ENCODE measurements around the gene TIMM23. TPM values are rescaled to one million over a fixed set of nuclear protein-coding genes. Genes with fewer than 3 reads are reported as not detected.

TIMM23 gene
- total and polyA plus RNA-seq, 10 of the 15 experiments (the other 5 are each of a cell fraction or from before 2014, with no cell fraction given): 90.0 to 228 (median 120) TPM

GRCh38 chr10:46000538-46000937 lies 28.2 kb downstream of the TIMM23 start:
- ChIA-PET POLR2A (no interaction called here), CTCF (interaction anchor here (2.1 to 2.2 kb wide), 2 partner anchors 10 to 28 kb away, joined by 4 to 5 read pairs; no protein-coding TSS in a partner anchor), SMC1A (ENCODE audit: uncharacterized antibody, unreplicated experiment) (interaction anchor here (0.6 kb wide), 1 partner anchor 72 kb away, joined by 3 read pairs; no protein-coding TSS in a partner anchor), RAD21 (ENCODE audit: unreplicated experiment) (no interaction called here)
- Histone ChIP-seq H3K4me1 (ENCODE audit: control insufficient read depth, insufficient read depth, low read length) (no peaks in the 10 kb centered on the region), H3K4me3 (no peak overlapping the region), H3K36me3 (ENCODE audit: control insufficient read depth in 2 of 2, insufficient read depth in 2 of 2, low read length in 1 of 2) (peaks cover 6 to 18% of the 10 kb centered on the region in 2 experiments; a peak in 2 of 4 replicates), H4K20me1 (ENCODE audit: control insufficient read depth, insufficient read depth) (no peaks in the 10 kb centered on the region), H3K4me2 (ENCODE audit: control insufficient read depth, insufficient read depth) (no peak overlapping the region), H2AFZ (ENCODE audit: control insufficient read depth, low read depth, low read length) (no peak overlapping the region), H3K9me3 (replicated peaks; ENCODE audit: control insufficient read depth, insufficient read depth, low read length) (peaks cover 2% of the 10 kb centered on the region; the same call in 1 of the 3 replicates), H3K79me2 (ENCODE audit: control insufficient read depth, insufficient read depth, low read length) (no peaks in the 10 kb centered on the region), H3K9ac (ENCODE audit: control insufficient read depth, insufficient read depth, low read length) (no peak overlapping the region), H3K27ac (ENCODE audit: control insufficient read depth, insufficient read depth) (no peak overlapping the region), H3K27me3 (replicated peaks in 1 of 2; ENCODE audit: control insufficient read depth in 2 of 2, insufficient read depth in 2 of 2, low read length in 1 of 2) (no peaks in the 10 kb centered on the region)
- DNase-seq (ENCODE audit: low read depth, low spot score) (no peak), FAIRE-seq (no peak), ATAC-seq (no peak)
- no peak for TF ChIP-seq IRF4 (IDR thresholded peaks at IDR 0.05; ENCODE audit: low read depth, low read length)
- TF ChIP-seq MXI1 (IDR thresholded peaks at IDR 0.05; ENCODE audit: low read depth, low read length): no peak
- no peak for TF ChIP-seq HDGF (IDR thresholded peaks at IDR 0.05)
- TF ChIP-seq SMAD1 (IDR thresholded peaks at IDR 0.05; ENCODE audit: low read depth, partially characterized antibody): no peak
- TF ChIP-seq YY1 (IDR thresholded peaks at IDR 0.05; ENCODE audit: low read depth, low read length): no peak
- no peak for TF ChIP-seq JUND (IDR thresholded peaks at IDR 0.05; ENCODE audit: low read depth, low read length)
- no peak for TF ChIP-seq MLLT1 (IDR thresholded peaks at IDR 0.05)
- no peak for TF ChIP-seq REST (IDR thresholded peaks at IDR 0.05; ENCODE audit: low read depth, low read length)
- TF ChIP-seq YBX1 (IDR thresholded peaks at IDR 0.05): no peak
- TF ChIP-seq HDAC6 (IDR thresholded peaks at IDR 0.05; ENCODE audit: unreplicated experiment): no peak
- no peak for TF ChIP-seq SMARCA5 (IDR thresholded peaks at IDR 0.05)
- TF ChIP-seq ZNF24 (IDR thresholded peaks at IDR 0.05): no peak
- in situ Hi-C loops (cut with MboI) (no loop called here), intact Hi-C loops (cut with micrococcal nuclease; ENCODE audit: unreplicated experiment) (no loop called here)
- WGBS (ENCODE audit: insufficient coverage, insufficient replicate concordance, low lambda C conversion rate, missing lambda C conversion rate): 100% methylated on average over 1 of the region's 1 CpG
- BruUV-seq (replicated peaks): no TSS peak
